Right renal pelvis (tissue), 4 donors: ENCODE data around the gene SYTL1. TPM values are rescaled to one million over a fixed set of nuclear protein-coding genes. Genes with fewer than 3 reads are reported as not detected.
A peak's percentile ranks its signal among the peaks of the same experiment; 100 is the strongest.

Experiments
- DNase-seq, 4 donors: peaks; one replicate each; pipeline ENCODE4 v3.0.0-alpha.2; 2013; ENCODE audit warnings: low read depth in 4 of 4, low spot score in 3 of 4, missing footprints in 1 of 4
- polyA plus RNA-seq, 4 donors: library from polyadenylated mRNA; unstranded; fragments of 120-200 nt; gene quantifications; one replicate each; pipeline ENCODE4 v1.2.1, GENCODE V29; 2013; ENCODE audit not compliant: insufficient read length in 4 of 4

SYTL1 gene
- polyA plus RNA-seq, 4 donors = 8.2 to 16.0 (median 10.5) TPM

DNA sequence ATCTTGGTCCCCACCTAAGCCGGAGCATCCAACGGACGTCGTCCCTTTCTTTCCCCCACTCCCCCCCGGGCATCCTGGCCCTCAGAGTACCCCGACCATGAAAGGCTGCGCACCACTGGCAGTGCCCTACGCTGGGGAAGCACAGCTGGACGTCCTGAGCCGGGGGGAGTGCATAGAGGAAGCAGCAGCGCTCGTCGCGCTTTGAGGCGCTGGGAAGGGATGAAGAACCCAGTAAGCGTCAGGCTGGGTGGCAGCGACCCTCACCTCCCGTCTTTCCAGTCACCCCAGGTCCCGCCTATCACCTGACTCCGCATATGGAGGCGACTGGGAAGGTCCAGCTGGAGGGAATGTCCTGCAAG is 19.2 kb downstream of the SYTL1 start:
- DNase-seq = no peak

DNA sequence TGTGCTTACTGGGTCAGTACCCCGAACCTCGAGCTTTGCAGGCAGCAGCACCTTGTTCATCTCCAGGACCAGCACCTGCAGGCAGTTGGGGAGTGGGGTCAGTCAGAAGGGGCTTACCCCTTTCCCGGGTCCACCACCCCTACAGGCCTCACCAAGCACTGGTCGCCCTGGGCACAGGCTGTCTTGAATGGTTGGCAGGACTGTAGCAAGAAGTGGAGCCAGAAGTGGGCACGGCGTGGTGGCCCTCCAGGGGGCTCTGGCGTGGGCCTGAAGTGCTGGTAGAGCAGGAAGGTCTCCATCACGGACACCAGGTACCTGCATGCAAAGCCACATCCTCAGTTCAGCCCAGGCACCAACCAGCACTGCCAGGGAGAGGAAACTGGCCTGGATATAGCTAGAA is 19.7 kb downstream of the SYTL1 start:
- no peak for DNase-seq

DNA sequence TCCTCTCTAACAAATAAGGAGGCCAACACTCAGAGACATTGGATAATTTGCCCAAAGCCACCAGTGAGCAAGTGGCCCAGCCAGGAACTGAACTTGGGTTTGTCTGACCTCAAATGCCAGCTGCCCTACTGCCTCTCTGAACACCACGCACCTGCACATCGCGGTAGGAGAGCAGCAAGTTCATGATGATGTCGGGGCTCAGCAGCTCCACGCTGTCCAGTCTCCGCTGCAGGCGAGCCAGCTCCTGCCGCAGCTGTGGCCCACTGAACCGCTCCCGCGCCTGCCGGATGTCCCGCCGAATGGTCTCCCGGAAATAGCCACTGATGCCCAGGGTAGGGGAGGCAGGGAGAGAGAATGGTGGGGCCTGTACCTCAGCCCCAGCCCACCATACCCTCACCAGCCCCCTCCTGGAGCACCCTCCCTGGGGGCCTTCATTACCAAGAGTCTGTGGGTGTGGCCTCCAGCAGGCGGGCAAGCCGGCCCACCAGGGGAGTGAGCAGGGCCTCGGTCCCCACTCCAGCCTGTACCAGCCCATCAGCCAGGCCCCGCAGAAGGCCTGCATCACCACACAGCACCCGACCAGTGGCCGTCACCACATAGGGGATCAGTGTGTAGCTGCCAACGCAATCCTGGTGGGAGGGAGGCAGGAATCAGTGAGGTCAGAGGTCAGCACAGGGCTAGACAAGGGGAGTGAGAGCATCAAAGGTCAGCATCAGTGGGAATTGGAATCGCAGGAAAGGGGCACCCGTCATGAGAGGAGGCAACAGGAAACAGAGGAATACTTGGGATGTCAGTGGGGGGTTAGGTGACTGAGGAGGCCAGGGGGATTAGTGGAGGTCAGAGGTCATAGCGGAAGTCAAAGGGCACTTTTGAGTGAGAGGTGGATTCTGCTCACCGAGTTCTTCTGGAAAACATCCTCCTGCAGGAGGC is 22.2 kb downstream of the SYTL1 start:
- no peak for DNase-seq

DNA sequence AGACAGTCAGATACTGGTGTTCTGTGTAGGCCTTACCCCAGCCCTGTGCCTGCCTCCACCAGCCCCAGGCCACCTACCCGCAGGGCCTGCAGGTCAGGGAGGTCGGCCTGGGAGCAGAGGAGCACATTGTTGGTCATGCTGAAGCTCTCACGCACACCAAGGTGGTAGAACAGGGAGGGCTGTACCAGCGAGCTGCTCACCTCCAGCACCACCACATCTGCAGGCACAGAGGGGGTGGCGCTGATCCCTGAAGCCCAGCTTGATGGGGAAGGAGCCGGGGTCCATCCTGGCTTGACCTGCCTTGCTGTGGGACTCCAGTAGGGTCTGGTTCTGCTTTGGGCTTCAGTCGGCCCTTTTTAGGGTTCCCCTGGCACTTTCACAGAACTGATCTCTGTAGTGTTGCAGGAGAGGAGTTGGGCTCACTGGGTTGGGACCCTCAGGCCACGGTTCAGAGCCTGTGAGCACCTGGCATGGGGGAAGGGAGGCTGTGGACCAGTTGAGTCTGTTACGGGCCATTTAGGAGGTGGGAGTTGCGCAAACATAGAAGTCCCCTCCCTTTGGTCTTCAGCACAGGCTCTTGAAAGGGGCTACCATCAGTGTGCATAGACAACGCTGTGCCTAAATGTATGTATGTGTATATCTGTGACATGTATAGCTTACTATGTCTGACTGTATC is 23.0 kb downstream of the SYTL1 start:
- DNase-seq = no peak

DNA sequence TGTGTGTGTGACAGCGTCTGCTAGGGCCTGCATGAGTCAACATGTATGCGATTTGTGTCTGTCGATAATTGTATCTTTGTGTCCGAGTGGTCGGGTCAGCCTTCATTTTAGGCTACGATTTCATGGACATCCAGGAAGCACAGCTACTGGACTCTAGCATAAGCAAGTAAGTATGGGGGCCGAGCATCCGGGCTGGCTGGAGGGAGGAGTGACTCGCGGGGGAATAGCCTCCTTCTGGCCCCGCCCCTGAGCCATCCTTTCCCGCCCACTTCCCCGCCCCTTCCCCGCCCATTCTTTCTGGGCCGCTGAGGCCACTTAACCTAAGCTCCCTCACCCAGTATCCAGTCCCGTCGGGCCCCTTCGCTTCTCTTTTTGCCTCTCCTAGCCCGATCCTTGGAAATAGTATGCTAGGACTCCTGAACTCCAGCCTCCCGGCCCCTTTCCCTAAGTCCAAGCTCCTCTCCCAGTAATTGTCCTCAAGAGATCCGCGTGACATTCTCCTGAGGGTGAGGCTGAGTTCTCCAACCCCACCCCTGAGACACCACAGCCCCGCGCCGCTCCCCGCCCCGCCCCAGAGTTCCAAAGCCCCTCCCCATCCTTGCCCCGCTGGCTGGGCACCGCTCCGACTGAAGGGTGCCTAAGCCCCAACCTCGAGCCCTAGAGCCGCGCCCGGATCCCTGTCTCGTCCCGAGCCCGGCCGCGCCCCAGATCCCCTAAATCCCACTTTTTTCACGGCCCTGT is 23.7 kb downstream of the SYTL1 start:
- peak in 2 of 4 donors; percentile 79 to 83 for DNase-seq

DNA sequence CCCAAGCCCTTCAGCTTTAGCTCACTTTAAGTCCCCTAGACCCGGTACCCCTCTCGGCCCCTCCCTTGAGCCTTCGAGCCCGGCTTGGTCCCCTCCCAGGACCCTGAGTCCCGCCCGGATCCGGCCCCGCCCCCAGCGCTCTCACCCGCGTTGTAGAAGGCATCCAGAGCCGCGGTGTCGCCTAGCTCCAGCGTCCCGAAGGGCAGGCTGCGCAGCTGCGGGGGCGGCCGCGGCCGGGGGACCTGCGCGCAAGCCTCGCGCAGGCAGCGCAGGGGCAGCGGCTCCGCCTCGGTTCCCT is 24.2 kb downstream of the SYTL1 start:
- DNase-seq = peak in 1 of 4 donors; percentile 45

DNA sequence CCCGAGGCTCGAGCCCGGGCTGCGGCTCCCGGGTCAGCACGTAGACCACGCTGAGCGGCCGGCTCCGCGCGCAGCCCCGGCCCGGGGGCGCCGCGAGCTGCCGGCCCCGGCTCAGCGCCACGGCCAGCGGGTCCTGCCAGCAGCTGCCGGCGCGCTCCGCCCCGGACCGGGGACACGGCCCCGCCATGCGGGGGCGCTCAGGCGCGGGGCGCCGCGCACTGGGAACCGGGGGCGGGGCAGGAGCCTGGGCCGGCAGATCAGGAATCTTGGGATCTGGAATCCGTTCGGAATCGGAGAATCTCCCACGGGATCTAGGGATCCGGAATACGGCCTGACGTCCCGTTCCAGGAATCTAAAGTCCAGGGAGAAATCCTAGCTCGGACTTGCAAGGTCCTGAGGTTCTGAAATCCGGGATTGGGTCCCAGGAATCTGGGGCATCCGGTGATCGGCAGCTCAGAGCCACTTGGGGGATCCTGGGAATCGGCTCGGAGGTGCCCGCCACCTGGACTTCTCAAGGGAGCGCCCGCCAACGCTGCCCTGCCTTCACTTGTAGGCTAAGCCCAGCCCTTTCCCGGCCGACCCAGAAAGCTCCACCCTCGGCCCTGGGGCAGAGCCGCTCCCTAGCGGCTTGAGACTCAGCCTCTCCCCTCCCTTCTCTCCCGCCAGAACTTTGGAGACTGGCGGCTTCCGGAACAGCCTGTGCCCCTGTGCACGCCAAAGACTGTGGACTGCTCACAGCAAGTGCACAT is 24.8 kb downstream of the SYTL1 start, which contains the start of gene MAP3K6:
Gene MAP3K6 (minus strand): TSS at position 551 of the 749 bp plus-strand sequence. CDS start 364 bp downstream, at position 187.
- no peak for DNase-seq

DNA sequence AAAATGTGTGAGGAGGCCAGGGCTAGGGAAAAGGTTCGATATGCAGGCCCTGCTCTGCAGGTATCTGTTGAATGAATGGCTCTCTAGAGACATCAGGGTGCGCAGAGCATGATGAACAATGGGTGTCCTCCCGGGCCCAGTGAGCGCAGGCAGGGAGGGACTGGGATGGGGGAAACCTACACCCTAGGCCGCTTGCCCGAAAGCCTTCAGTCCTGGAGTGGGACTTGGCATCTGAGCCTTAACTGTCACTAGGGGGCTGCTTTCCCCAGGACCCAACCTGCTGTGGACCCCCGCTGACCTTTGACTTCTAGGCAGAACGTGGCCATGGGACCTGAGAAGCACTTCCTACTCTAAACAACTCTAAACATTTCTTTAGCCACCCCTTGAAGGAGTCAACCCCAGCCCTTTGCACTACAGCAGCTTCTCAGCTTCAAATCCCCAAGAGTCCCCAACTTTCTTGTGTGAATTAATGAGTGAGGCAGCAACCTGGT is 25.4 kb downstream of the SYTL1 start:
- no peak for DNase-seq

DNA sequence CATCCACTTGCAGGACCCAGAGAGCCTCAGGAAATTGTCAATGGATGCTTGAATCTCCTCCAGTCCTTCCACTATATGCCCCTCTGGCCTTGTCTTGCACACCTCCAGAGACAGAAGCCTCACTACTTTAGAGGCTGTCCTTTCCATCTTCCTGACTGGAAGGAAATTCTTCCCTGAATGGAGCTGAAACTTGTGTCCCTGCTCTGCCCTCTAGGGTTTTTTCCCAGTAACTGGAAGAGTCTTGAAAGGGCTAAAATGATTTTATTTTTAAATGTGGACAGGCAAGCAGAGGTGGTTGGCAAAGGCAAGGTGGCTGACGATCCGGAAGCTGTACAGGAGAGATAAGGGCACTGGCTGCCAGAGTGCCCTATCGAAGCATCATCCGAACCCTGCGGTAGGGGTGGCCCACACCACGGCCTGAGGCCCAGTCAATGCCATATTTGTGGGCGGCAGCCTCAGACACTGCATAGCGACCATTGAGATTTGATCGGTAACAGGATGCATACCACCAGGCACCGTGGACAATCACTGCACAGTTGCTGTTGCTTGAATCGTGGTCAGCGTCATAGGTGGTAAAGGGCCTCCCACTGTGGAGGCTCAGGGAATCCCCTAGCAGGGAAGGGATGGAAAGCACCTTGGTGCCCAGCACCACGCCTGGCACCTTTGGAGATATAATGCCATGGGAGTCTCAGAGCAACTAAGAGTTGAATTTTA is 27.2 kb downstream of the SYTL1 start:
- DNase-seq = no peak

DNA sequence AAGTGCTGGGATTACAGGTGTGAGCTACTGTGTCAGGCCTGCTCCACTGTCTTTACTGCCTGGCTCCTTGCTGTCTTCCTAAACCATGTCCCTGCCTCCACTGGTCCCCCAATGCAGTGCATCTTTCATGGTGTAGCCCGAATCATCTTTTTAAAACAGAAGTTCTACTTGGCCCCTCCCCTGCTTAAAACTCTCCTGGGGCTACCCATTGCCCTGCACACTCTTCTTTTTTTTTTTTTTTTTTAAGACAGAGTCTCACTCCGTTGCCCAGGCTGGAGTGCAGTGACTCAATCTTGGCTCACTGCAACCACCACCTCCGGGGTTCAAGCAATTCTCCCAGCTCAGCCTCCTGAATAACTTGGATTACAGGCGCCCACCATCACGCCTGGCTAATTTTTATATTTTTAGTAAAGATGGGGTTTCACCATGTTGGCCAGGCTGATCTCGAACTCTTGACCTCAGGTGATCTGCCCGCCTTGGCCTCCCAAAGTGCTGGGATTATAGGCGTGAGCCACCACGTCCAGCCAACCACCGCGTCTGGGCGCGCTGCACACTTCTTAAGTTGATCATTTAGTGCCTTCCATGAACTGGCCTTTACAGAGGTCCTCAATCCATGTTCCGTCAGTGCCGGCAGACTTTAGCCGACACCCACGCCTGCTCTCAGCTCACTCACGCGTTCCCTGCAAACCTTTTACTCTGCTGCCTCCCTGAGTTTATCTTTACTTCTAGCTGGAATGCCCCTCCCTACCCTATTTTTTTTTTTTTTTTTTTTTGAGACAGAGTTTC is 30.4 kb downstream of the SYTL1 start:
- DNase-seq = no peak

DNA sequence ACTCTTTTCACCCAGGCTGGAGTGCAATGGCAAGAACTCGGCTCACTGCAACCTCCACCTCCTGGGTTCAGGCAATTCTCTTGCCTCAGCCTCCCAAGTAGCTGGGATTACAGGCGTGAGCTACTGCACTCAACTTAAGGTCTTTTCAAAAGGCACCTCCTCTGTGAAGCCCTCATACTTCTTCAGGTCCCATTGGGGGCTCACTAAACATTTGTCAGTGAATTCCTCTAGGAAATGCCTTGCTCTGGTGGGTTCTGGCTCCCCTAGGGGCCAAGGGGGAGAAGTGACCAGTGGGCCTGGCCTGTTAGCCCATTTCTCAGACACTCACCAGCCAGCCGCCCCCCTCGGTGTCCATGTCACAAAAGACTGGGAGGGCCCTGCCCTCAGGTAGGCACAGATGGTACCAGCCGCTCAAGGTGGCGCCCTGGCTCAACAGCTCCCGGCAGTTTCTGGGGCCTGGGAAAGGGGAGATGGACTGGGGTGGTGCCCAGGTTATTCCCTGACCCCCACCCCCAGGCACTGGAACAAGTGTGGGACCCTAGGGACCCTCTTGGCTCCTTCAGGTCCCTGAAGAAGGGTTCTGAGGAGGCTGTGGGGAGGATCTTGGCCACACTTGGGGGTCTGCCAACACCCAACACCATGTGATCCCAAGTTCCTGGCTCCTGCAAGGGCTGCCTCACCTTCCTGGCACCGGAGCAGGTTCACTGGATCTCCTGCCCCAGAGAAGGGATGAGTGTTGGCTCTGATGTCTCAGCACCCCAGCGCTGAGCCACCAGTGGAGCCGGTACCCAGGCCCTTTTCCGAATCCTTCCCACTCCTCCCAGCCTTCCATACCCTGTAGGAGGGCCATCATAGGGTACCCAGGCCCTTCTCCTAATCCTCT is 31.2 kb downstream of the SYTL1 start:
- no peak for DNase-seq

DNA sequence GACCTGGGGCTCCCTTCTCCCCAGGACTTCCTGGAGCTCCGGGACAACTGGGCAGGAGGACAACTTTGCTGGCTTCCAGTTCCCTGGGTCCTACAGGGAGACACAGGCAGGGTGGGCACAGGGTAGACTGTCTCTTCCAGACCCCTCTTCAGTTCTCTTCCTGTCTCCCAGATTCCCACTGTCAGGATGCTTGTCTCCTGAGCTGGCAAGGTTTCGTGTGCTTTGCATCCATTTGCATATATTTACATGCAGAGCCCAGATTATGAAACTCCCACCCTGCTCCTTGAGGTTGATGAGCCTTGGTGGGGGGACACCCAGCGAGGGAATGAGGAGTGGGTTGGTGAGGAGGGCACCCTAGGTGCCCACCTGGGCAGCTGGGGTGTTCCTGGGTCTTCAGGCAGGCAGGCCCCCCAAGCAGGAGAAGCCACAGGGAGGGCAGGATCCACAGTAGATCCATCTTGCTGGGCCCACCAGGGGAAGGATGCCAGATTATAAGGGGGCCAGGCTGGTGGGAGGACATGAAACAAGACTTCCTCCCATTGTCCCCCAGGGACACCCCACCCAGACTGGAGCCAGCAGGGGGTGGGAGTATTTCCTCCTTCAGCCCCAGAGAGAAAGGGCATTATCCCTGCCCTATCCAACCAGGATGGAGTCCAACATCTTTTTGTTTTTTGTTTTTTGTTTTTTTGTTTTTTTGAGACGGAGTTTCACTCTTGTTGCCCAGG is 32.7 kb downstream of the SYTL1 start, which contains the start of gene FCN3:
Gene FCN3 (minus strand): TSS at position 463 of the 725 bp plus-strand sequence. CDS start 6 bp downstream, at position 457.
- DNase-seq = no peak

DNA sequence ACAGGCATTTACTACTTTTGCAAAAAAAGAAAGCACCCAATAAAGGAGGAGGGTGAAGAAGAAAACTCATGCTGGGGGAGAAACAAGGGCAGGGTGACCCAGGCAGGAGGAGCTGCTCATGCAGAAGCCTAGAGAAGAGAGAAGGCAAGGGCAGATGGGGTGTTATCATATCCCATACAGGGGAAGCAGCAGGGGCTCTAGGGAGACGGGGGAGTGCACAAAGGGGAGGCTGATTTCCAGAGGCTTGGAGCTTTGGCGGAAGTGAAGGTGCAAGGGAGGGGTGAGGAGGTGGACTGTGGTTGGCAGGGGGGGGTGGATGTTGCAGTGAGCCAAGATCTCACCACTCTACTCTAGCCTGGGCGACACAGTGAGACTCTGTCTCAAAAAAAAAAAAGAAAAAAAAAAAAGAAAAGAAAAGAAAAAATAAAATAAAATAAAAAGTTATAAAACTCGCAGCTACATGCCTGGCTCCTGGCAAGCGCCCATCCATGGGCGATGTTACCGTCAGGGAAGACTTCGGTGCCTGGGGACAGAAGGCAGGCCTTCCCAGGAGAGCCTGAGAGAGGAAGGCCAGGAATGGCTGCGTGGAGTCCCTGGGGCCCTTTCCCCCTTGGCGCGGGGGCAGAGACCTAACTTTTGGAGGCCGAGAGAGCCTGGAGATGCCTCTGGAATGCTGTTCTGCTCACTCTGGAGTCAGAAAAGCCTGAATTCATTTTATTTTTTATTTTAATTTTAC is 36.1 kb downstream of the SYTL1 start:
- DNase-seq = no peak

DNA sequence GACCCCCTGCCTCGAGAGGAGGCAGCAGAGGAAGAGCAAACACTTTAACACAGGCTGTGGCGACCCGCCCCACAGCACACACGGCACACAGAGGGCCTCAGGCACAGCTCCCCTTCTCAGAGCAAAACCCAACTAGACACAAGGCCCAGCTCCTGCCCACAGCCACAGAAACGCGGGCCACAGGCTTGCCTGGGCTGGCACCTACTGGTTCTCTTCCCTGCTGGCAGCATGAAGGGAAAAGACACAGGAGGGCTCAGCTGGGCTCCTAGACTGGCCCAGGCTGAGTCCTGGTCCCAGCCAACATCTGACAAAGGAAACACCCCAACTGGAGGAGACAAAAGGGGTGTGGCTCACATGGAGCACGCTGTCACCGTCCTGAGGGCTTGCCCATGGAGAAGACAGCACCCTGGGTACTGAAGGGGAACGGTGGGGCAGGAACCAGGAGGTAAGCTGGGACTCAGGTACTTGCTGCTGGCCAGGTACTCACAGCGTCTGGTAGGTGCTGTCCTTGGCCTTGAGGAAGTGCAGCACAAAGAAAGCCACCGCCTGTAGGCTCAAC is 37.8 kb downstream of the SYTL1 start:
- DNase-seq = no peak

DNA sequence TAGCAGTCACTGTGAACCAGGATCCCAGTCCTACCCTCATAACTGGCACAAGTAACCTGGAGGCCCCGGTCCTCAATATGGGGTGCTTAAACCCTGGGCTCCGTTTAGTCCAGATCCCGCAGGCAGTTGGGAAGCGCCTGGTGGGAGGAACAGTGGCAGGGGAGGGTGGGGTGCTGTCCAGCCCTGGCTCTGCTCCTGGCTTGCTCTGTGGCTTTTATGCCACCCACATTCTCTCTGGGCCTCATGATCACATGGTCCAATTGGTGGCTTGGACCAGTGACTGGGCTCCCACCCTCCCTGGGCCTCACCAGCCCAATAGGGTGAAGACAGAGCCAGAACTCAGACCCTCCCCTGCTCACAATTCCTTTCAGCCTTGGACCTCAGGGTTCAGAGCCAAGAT is 38.4 kb downstream of the SYTL1 start:
- no peak for DNase-seq
